ENCODE results near the gene ANKRD42.

ANKRD42 gene

GRCh38 chr11:83285151-83285770, 91.7 kb downstream of the ANKRD42 start:
- in situ Hi-C loops (cut with HindIII; ENCODE audit: low sequenced_read_pairs): no loop called here

DNA sequence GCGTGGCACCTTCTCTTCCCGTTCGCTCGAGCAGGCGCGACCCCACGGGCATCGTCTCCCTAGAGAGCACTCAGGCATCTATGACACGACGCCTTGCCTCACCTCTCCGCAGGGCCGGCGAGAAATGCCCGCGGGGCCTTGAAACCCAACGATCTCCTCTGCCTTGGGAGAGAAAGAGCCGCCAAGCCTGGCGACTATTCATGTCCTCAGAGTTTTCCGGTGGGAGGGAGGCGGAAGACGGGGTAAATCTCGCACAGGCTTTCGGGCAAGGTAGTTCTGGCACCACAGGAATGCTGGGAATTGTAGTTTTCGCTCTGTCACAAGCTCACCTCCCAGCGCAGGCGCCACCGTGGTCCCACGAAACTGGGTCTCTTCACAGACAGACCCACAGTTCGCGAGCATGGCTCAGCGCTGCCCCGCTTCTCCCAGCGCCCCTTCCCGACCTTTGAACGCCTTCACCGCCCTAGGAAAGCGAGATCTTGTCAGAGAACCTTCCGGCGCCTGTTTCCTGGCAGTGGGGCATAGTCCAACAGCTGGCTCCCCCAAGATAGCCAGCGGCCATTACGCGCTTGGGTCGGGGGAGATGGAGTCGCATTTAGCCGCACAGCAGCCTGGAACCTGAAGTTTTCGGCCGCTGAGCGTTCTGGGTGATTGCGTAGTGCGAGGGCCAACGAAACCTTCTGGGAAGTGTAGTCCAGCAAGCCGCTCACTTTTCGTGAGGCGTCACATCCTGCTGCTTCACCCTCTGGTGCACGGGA, 92.4 kb downstream of the ANKRD42 start, which contains the start of gene CCDC90B:
TSS of gene CCDC90B (minus strand) at position 597 of the 758 bp plus-strand sequence. CDS start at position 202, 395 bp downstream.
- in situ Hi-C loops (cut with HindIII; ENCODE audit: low sequenced_read_pairs): no loop called here

GRCh38 chr11:83287631-83288030, 94.1 kb downstream of the ANKRD42 start:
- in situ Hi-C loops (cut with HindIII; ENCODE audit: low sequenced_read_pairs): no loop called here

DNA sequence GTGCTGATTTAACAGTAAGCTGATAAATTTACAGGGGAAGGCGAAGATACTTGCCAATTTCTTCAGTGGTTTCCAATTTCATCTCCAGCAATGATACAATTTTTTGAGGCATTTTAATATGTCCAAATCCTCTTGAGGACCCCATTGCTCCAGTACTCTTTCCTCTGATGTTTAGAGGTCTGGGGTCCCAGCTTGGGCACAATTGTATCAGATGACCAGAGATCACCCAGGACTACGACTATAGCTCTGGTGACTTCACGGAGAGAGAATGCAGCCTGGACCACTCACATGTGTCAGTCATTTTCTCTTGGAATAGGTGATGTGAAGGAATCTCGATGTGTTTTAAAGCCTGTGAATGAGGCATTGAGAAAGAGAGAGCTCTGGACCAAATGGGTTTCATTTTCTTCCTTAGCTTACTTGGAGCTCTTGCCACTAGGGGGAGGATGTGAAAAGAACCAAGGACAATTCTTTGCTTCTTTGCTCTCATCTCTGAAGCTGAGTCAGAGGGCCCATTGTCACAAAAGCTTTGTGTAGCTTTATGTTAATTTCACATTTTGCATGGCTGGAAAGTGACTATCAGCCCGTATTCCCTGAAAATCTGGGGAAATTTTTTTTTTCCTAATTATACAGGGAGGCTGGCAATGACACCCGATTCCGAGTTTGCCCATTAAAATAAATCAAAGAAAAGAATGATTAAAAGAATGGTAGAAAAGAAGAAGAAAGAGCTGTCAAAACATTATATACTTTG, 99.4 kb downstream of the ANKRD42 start:
- in situ Hi-C loops (cut with HindIII; ENCODE audit: low sequenced_read_pairs): no loop called here

DNA sequence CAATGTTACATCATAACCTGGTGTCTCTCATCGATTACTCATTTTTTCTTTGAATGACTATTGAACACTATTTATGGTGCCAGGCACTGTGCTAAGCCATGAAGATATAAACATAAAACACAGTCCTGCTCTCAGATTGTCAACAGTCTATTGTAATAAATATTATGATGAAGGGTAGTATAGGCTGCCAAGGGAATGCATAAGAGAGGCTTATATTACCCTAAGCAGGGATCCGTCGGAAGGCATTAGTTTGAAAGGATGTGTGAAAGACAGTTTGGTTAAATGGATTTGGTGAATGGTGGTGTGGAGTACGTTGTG, 99.9 kb downstream of the ANKRD42 start:
- in situ Hi-C loops (cut with HindIII; ENCODE audit: low sequenced_read_pairs): no loop called here

DNA sequence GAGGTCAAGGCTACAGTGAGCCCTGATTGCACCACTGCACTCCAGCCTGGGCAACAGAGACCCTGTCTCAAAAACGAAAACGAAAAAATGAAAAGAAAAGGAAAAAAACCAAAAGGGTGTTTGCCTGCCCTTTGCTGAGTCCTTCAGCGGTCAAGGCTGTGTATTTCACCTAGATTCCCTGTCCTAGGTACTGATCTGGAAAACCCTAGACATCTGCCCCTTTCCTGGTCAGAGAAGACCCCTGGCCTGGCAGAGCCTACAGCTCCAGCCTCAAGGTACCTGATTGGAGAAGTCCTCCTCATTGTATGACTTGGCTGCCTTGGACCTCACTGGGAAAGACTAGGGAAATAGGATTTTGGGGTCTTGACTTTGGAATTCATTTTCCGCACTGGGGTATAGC, 100.7 kb downstream of the ANKRD42 start:
- in situ Hi-C loops (cut with HindIII; ENCODE audit: low sequenced_read_pairs): no loop called here
